GM18867 (cell line): ENCODE data around the gene HDC.

ENCODE experiments used
- ATAC-seq: cut with Tn5 transposase; IDR thresholded peaks from one replicate; pipeline ENCODE4 v1.9.1; 2021; ENCODE audit warnings: mild to moderate bottlenecking, moderate library complexity; ENCODE audit not compliant: unreplicated experiment

The HDC gene

GRCh38 chr15:50256188-50257041 lies 9.1 kb downstream of the HDC start:
- no peak for ATAC-seq

GRCh38 chr15:50252556-50252955 lies 13.0 kb downstream of the HDC start:
- no peak for ATAC-seq

- ATAC-seq = no peak
Measured at GRCh38 chr15:50251638-50252182, 13.8 kb downstream of the HDC start.

- ATAC-seq = no peak
Measured at GRCh38 chr15:50250760-50251394, 14.6 kb downstream of the HDC start.

GRCh38 chr15:50249704-50250103 lies 15.8 kb downstream of the HDC start:
- ATAC-seq = no peak

- ATAC-seq = no peak
Measured at GRCh38 chr15:50248994-50249582, 16.4 kb downstream of the HDC start.

GRCh38 chr15:50247819-50248655 lies 17.5 kb downstream of the HDC start:
- peak; percentile 99 for ATAC-seq

GRCh38 chr15:50246631-50247030 lies 18.9 kb downstream of the HDC start:
- no peak for ATAC-seq

- no peak for ATAC-seq
Measured at GRCh38 chr15:50244959-50245624, 20.4 kb downstream of the HDC start.

GRCh38 chr15:50244153-50244552 lies 21.4 kb downstream of the HDC start:
- no peak for ATAC-seq

GRCh38 chr15:50241684-50242450 lies 23.7 kb downstream of the HDC start:
- ATAC-seq = no peak

GRCh38 chr15:50238255-50238654 lies 27.3 kb downstream of the HDC start:
- no peak for ATAC-seq

- no peak for ATAC-seq
Measured at GRCh38 chr15:50236433-50236832, 29.1 kb downstream of the HDC start.

- ATAC-seq = no peak
Measured at GRCh38 chr15:50235794-50236193, 29.7 kb downstream of the HDC start.

- ATAC-seq = no peak
Measured at GRCh38 chr15:50234764-50235163, 30.8 kb downstream of the HDC start.

- ATAC-seq = no peak
Measured at GRCh38 chr15:50233192-50233736, 32.3 kb downstream of the HDC start.

- ATAC-seq = no peak
Measured at GRCh38 chr15:50232791-50233190, 32.7 kb downstream of the HDC start.

- no peak for ATAC-seq
Measured at GRCh38 chr15:50231761-50232160, 33.8 kb downstream of the HDC start.

- ATAC-seq = no peak
Measured at GRCh38 chr15:50229336-50229735, 36.2 kb downstream of the HDC start.
